ENCODE data around the gene RAB33B. TPM values are rescaled to one million over a fixed set of nuclear protein-coding genes. Genes with fewer than 3 reads are reported as not detected.

The RAB33B gene
- total RNA-seq, 1 donor from 2014 or later, result 5.0 TPM

- Mint-ChIP-seq H3K4me1 (ENCODE audit: low read depth, unreplicated experiment) (peaks cover 2% of the 10 kb centered on the region), H3K4me3 (ENCODE audit: unreplicated experiment) (no peak overlapping the region), H3K27ac (ENCODE audit: unreplicated experiment) (no peak overlapping the region), H3K9me3 (ENCODE audit: unreplicated experiment) (no peaks in the 10 kb centered on the region), H3K36me3 (ENCODE audit: unreplicated experiment) (peaks cover 9% of the 10 kb centered on the region), H3K27me3 (ENCODE audit: unreplicated experiment) (no peaks in the 10 kb centered on the region)
- no peak for DNase-seq
- TF ChIP-seq, protein P1, sequence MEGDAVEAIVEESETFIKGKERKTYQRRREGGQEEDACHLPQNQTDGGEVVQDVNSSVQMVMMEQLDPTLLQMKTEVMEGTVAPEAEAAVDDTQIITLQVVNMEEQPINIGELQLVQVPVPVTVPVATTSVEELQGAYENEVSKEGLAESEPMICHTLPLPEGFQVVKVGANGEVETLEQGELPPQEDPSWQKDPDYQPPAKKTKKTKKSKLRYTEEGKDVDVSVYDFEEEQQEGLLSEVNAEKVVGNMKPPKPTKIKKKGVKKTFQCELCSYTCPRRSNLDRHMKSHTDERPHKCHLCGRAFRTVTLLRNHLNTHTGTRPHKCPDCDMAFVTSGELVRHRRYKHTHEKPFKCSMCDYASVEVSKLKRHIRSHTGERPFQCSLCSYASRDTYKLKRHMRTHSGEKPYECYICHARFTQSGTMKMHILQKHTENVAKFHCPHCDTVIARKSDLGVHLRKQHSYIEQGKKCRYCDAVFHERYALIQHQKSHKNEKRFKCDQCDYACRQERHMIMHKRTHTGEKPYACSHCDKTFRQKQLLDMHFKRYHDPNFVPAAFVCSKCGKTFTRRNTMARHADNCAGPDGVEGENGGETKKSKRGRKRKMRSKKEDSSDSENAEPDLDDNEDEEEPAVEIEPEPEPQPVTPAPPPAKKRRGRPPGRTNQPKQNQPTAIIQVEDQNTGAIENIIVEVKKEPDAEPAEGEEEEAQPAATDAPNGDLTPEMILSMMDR (IDR thresholded peaks at IDR 0.05; ENCODE audit: partially characterized antibody, unreplicated experiment), result no peak
Observed at GRCh38 chr4:139493176-139493575, 39.3 kb downstream of the RAB33B start.

GRCh38 chr4:139499186-139499585 is 45.3 kb downstream of the RAB33B start:
- H3K4me3 Mint-ChIP-seq (ENCODE audit: unreplicated experiment), result no peak overlapping the region
- H3K36me3 Mint-ChIP-seq (ENCODE audit: unreplicated experiment), result peaks cover under 1% of the 10 kb centered on the region
- H3K27me3 Mint-ChIP-seq (ENCODE audit: unreplicated experiment), result peaks cover 1% of the 10 kb centered on the region
- TF ChIP-seq, protein P1 (IDR thresholded peaks at IDR 0.05; ENCODE audit: partially characterized antibody, unreplicated experiment), result no peak
- H3K4me1 Mint-ChIP-seq (ENCODE audit: low read depth, unreplicated experiment), result peaks cover 6% of the 10 kb centered on the region
- DNase-seq, result no peak
- peaks cover 2% of the 10 kb centered on the region for H3K9me3 Mint-ChIP-seq (ENCODE audit: unreplicated experiment)
- no peak overlapping the region for H3K27ac Mint-ChIP-seq (ENCODE audit: unreplicated experiment)

DNA sequence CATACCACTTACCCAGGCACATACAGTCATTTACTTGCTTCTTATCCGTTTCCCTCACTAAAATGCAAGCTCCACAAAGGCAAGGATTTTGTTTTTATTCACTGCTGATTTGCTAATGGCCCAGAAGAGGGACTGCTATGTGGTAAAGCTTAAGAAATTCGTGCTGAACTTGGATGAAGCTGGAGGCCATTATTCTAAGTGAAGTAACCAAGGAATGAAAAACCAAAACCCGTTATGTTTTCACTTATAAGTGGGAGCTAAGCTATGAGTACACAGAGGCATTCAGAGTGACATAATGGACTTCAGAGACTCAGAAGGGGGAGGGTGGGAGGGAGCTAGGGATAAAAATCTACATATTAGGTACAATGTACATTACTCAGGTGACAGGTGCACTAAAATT is 47.2 kb downstream of the RAB33B start:
- H3K27me3 Mint-ChIP-seq (ENCODE audit: unreplicated experiment), result peaks cover 1% of the 10 kb centered on the region
- no peak for DNase-seq
- H3K9me3 Mint-ChIP-seq (ENCODE audit: unreplicated experiment), result peaks cover 2% of the 10 kb centered on the region
- no peak overlapping the region for H3K27ac Mint-ChIP-seq (ENCODE audit: unreplicated experiment)
- TF ChIP-seq, protein P1 (IDR thresholded peaks at IDR 0.05; ENCODE audit: partially characterized antibody, unreplicated experiment), result no peak
- no peaks in the 10 kb centered on the region for H3K36me3 Mint-ChIP-seq (ENCODE audit: unreplicated experiment)
- peaks cover 6% of the 10 kb centered on the region for H3K4me1 Mint-ChIP-seq (ENCODE audit: low read depth, unreplicated experiment)
- H3K4me3 Mint-ChIP-seq (ENCODE audit: unreplicated experiment), result no peak overlapping the region

DNA sequence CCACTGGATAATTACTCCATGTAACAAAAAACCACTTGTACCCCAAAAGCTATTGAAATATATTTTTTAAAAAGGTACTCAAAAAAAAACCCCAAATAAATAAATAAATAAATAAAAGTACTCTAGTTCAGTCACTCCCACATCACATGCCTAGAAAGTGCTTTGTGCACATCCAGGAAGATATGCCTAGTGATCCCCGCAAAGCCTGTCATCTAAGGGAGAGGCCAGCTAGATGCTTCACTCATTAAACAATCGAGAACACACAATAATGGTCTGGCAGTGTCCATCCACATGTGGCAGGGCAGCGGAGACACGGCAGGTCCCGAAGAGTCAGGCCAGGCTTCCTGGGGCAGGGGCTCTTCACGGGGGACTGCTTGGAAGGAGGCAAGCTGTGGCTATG is 47.6 kb downstream of the RAB33B start:
- no peak overlapping the region for H3K4me3 Mint-ChIP-seq (ENCODE audit: unreplicated experiment)
- H3K36me3 Mint-ChIP-seq (ENCODE audit: unreplicated experiment), result no peaks in the 10 kb centered on the region
- TF ChIP-seq, protein P1 (IDR thresholded peaks at IDR 0.05; ENCODE audit: partially characterized antibody, unreplicated experiment), result no peak
- no peak overlapping the region for H3K27ac Mint-ChIP-seq (ENCODE audit: unreplicated experiment)
- H3K4me1 Mint-ChIP-seq (ENCODE audit: low read depth, unreplicated experiment), result peaks cover 5% of the 10 kb centered on the region
- peaks cover 2% of the 10 kb centered on the region for H3K9me3 Mint-ChIP-seq (ENCODE audit: unreplicated experiment)
- H3K27me3 Mint-ChIP-seq (ENCODE audit: unreplicated experiment), result peaks cover 1% of the 10 kb centered on the region
- no peak for DNase-seq

DNA sequence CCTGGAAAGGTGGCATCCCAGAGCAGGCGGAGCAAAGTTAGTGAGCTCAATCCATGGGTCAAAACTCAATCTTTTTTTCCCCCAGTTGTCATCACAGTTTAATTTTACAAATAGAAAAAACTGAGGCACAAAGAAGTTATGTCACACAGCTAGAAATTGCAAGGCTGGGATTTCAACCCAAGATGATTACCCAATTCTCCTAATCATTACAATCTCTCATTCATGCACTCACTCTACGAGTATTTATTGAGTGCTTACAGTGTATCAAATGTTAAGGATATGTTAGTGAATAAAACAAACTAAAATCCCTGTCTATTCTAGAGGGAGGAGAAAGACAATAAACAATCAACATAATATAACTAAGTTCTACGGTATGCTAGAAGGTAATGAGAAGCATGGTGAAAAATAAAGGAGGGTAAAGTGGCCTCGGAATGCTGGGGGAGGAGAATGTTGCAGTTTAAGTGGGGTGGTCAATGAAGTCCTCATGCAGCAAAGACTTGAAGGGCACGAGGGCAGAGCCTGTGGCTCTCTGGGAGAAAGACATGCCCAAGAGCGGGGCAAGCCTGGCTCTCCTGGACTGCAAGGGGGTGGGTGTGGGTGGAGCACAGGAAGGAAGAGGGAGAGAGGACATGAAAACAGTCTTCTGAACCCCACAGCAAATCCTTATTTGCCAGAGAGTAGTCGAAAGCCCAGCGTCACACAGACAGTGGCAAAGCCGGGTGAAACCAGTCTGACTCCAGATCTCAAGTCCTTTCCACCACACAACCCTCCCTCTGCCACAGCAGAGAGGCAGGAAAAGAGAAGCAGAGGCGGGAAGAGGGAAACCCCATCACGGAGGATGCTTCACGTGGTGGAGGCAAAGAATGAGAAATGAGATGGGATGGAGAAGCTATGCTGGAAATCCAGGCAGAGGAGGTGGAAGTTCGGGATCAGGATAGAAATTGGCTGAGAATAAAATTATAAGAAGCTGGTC is 48.3 kb downstream of the RAB33B start:
- peaks cover 4% of the 10 kb centered on the region for H3K4me1 Mint-ChIP-seq (ENCODE audit: low read depth, unreplicated experiment)
- H3K27ac Mint-ChIP-seq (ENCODE audit: unreplicated experiment), result no peak overlapping the region
- no peak overlapping the region for H3K4me3 Mint-ChIP-seq (ENCODE audit: unreplicated experiment)
- DNase-seq, result no peak
- no peaks in the 10 kb centered on the region for H3K36me3 Mint-ChIP-seq (ENCODE audit: unreplicated experiment)
- peaks cover 1% of the 10 kb centered on the region for H3K27me3 Mint-ChIP-seq (ENCODE audit: unreplicated experiment)
- H3K9me3 Mint-ChIP-seq (ENCODE audit: unreplicated experiment), result peaks cover 2% of the 10 kb centered on the region
- TF ChIP-seq, protein P1 (IDR thresholded peaks at IDR 0.05; ENCODE audit: partially characterized antibody, unreplicated experiment), result no peak

All from glutamatergic neuron (in vitro differentiated cells).